Activated CD8-positive, alpha-beta T cell treated with anti-CD3 and anti-CD28 coated beads for 36 hours (primary cell): ENCODE data around the gene SACM1L. TPM values are rescaled to one million over a fixed set of nuclear protein-coding genes. Genes with fewer than 3 reads are reported as not detected.

Experiments
- ATAC-seq: fragments of 200-7000 bp; cut with Tn5 transposase; one replicate; pipeline ENCODE4 v1.10.0; 2021; ENCODE audit warnings: mild to moderate bottlenecking, moderate library complexity
- CTCF ChIA-PET: fragments of 350-600 bp; sonication (Branson Sonifier 250); formaldehyde crosslinking; loops from one replicate; lab custom pipeline; 2021; ENCODE audit warnings: antibody characterized with exemption; lab: Charles Lee
- POLR2A ChIA-PET: fragments of 350-600 bp; sonication (Branson Sonifier 250); formaldehyde crosslinking; loops from one replicate; lab custom pipeline; 2021; ENCODE audit warnings: antibody characterized with exemption; lab: Charles Lee
- DNase-seq: peaks from one replicate; pipeline ENCODE4 v3.0.0-alpha.2; 2020
- H3K27ac Mint-ChIP-seq: one replicate; pipeline ENCODE4 v1.8.0; 2021; ENCODE audit warnings: mild to moderate bottlenecking, mixed read lengths
- H3K27me3 Mint-ChIP-seq: one replicate; pipeline ENCODE4 v1.8.0; 2021; ENCODE audit warnings: mixed read lengths
- H3K36me3 Mint-ChIP-seq: one replicate; pipeline ENCODE4 v1.8.0; 2021; ENCODE audit warnings: low read depth, mixed read lengths
- H3K4me1 Mint-ChIP-seq: one replicate; pipeline ENCODE4 v1.8.0; 2021; ENCODE audit warnings: low read depth, mixed read lengths
- H3K4me3 Mint-ChIP-seq: one replicate; pipeline ENCODE4 v1.8.0; 2021; ENCODE audit warnings: mild to moderate bottlenecking, moderate library complexity, mixed read lengths
- H3K9me3 Mint-ChIP-seq: one replicate; pipeline ENCODE4 v1.8.0; 2021; ENCODE audit warnings: mixed read lengths
- CTCF ChIP-seq: fragments of 200-600 bp; IDR thresholded peaks from one replicate; pipeline ENCODE4 v1.8.0; 2022; ENCODE audit warnings: antibody characterized with exemption, mild to moderate bottlenecking
- intact Hi-C: fragments of 100-400 bp; cut with micrococcal nuclease; formaldehyde crosslinking; loops from one replicate; pipeline ENCODE4 v1.10.0; 2022
- total RNA-seq, 2 experiments: library from RNA; stranded (reverse); gene quantifications; one replicate each; pipeline ENCODE4 v1.2.3, GENCODE V29; 2021

The SACM1L gene
- total RNA-seq, 2 experiments from 2014 or later, result 52.6 to 56.0 TPM

- H3K27ac Mint-ChIP-seq, result peak overlapping the region; percentile 80
- H3K36me3 Mint-ChIP-seq, result peaks cover 64% of the 10 kb centered on the region
- no peaks in the 10 kb centered on the region for H3K27me3 Mint-ChIP-seq
- no peak for TF ChIP-seq CTCF
- intact Hi-C loops, result no loop called here
- POLR2A ChIA-PET, result no interaction called here
- CTCF ChIA-PET, result no interaction called here
- no peaks in the 10 kb centered on the region for H3K9me3 Mint-ChIP-seq
- no peak overlapping the region for H3K4me3 Mint-ChIP-seq
- H3K4me1 Mint-ChIP-seq, result peaks cover 37% of the 10 kb centered on the region
- peak; percentile 93 for ATAC-seq
- DNase-seq, result peak; percentile 37
Observed at GRCh38 chr3:45736707-45737106, 47.5 kb downstream of the SACM1L start.

- intact Hi-C loops, result no loop called here
- Mint-ChIP-seq H3K27ac (peak overlapping the region; percentile 80), H3K4me3 (no peak overlapping the region), H3K36me3 (peaks cover 64% of the 10 kb centered on the region), H3K9me3 (no peaks in the 10 kb centered on the region), H3K4me1 (peaks cover 39% of the 10 kb centered on the region), H3K27me3 (no peaks in the 10 kb centered on the region)
- CTCF ChIA-PET, result interaction anchor here (0.7 kb wide), 1 partner anchor 32 kb away, joined by 3 read pairs; no protein-coding TSS in a partner anchor
- TF ChIP-seq CTCF, result no peak
- ATAC-seq (peak; percentile 11), DNase-seq (no peak)
- POLR2A ChIA-PET, result no interaction called here
Observed at GRCh38 chr3:45737234-45737633, 48.0 kb downstream of the SACM1L start.

DNA sequence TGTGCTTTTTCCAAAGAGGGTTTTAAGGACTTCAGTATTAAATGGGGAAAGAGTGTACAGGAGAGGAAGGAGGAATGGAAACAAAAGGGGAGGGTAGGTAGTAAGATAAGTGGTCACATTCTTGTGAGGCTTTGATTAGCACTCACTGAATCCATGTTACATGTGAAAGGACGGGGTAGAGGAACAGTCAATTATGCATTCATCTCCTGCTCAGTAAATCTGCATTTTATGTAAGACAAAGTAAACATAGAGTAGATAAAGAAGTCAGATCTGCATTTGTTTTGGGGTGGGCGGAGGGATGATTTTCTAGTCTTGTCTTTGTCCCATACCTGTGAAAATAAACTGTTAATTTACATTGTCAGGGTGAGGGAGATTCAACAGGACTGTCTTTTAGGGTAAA is 50.8 kb downstream of the SACM1L start:
- intact Hi-C loops, result no loop called here
- Mint-ChIP-seq H3K27ac (peak overlapping the region; percentile 8), H3K4me3 (no peak overlapping the region), H3K4me1 (peaks cover 38% of the 10 kb centered on the region), H3K36me3 (peaks cover 62% of the 10 kb centered on the region), H3K9me3 (no peaks in the 10 kb centered on the region), H3K27me3 (no peaks in the 10 kb centered on the region)
- TF ChIP-seq CTCF, result no peak
- ChIA-PET CTCF (no interaction called here), POLR2A (no interaction called here)
- ATAC-seq, result no peak
- no peak for DNase-seq

- H3K36me3 Mint-ChIP-seq, result peaks cover 57% of the 10 kb centered on the region
- no peak for DNase-seq
- peak overlapping the region; percentile 49 for H3K27ac Mint-ChIP-seq
- intact Hi-C loops, result no loop called here
- H3K9me3 Mint-ChIP-seq, result no peaks in the 10 kb centered on the region
- ATAC-seq, result no peak
- POLR2A ChIA-PET, result no interaction called here
- H3K4me3 Mint-ChIP-seq, result no peak overlapping the region
- H3K27me3 Mint-ChIP-seq, result no peaks in the 10 kb centered on the region
- no peak for TF ChIP-seq CTCF
- peaks cover 35% of the 10 kb centered on the region for H3K4me1 Mint-ChIP-seq
- CTCF ChIA-PET, result no interaction called here
Observed at GRCh38 chr3:45741247-45741646, 52.1 kb downstream of the SACM1L start.

- peak overlapping the region; percentile 49 for H3K27ac Mint-ChIP-seq
- ATAC-seq (no peak), DNase-seq (no peak)
- TF ChIP-seq CTCF, result no peak
- no peaks in the 10 kb centered on the region for H3K27me3 Mint-ChIP-seq
- H3K4me3 Mint-ChIP-seq, result no peak overlapping the region
- intact Hi-C loops, result no loop called here
- POLR2A ChIA-PET, result no interaction called here
- CTCF ChIA-PET, result no interaction called here
- H3K4me1 Mint-ChIP-seq, result peaks cover 29% of the 10 kb centered on the region
- H3K36me3 Mint-ChIP-seq, result peaks cover 51% of the 10 kb centered on the region
- no peaks in the 10 kb centered on the region for H3K9me3 Mint-ChIP-seq
Observed at GRCh38 chr3:45741742-45742460, 52.7 kb downstream of the SACM1L start.
